ENCODE data around the gene CHAC1. TPM values are rescaled to one million over a fixed set of nuclear protein-coding genes. Genes with fewer than 3 reads are reported as not detected.

CHAC1 gene
- total RNA-seq, 2 donors from 2014 or later = 0.18 to 2.7 TPM

- no peak for DNase-seq (ENCODE audit: low spot score)
- H3K36me3 ChIP-seq = no peaks in the 10 kb centered on the region
- intact Hi-C loops (cut with DNase I) = loop anchor here (5.0 kb wide), 1 partner anchor 35 kb away; no protein-coding TSS in a partner anchor
- WGBS = 48% methylated on average over 15 of the region's 15 CpGs
- H3K4me3 ChIP-seq = peak overlapping the region; percentile 38 to 50
- no peaks in the 10 kb centered on the region for H3K9me3 ChIP-seq
- no peak for TF ChIP-seq POLR2AphosphoS5 (IDR thresholded peaks at IDR 0.05)
- no peak for TF ChIP-seq CTCF (IDR thresholded peaks at IDR 0.05)
- no peak for TF ChIP-seq POLR2A (IDR thresholded peaks at IDR 0.05)
- H3K4me1 ChIP-seq (replicated peaks) = peaks cover 7% of the 10 kb centered on the region
- H3K27me3 ChIP-seq (replicated peaks; ENCODE audit: insufficient read depth) = no peaks in the 10 kb centered on the region
- H3K27ac ChIP-seq = peak overlapping the region; percentile 70 to 74
These were observed 10.9 kb upstream of the CHAC1 start for GRCh38 chr15:40942337-40942854.

- H3K27me3 ChIP-seq (replicated peaks; ENCODE audit: insufficient read depth) = no peaks in the 10 kb centered on the region
- no peak for DNase-seq (ENCODE audit: low spot score)
- H3K9me3 ChIP-seq = no peaks in the 10 kb centered on the region
- H3K36me3 ChIP-seq = no peaks in the 10 kb centered on the region
- H3K4me3 ChIP-seq = no peak overlapping the region
- no peak overlapping the region for H3K27ac ChIP-seq
- peaks cover 7% of the 10 kb centered on the region for H3K4me1 ChIP-seq (replicated peaks)
- TF ChIP-seq CTCF (IDR thresholded peaks at IDR 0.05) (no peak), POLR2AphosphoS5 (IDR thresholded peaks at IDR 0.05) (no peak)
- 82% methylated on average over 12 of the region's 12 CpGs for WGBS
- intact Hi-C loops (cut with DNase I) = loop anchor here (5.0 kb wide), 1 partner anchor 36 kb away; no protein-coding TSS in a partner anchor
These were observed 10.4 kb upstream of the CHAC1 start for GRCh38 chr15:40942878-40943277.

- H3K4me1 ChIP-seq (replicated peaks) = peaks cover 7% of the 10 kb centered on the region
- no peak for DNase-seq (ENCODE audit: low spot score)
- TF ChIP-seq POLR2A (IDR thresholded peaks at IDR 0.05) (no peak), POLR2AphosphoS5 (IDR thresholded peaks at IDR 0.05) (no peak), CTCF (IDR thresholded peaks at IDR 0.05) (no peak)
- no peaks in the 10 kb centered on the region for H3K27me3 ChIP-seq (replicated peaks; ENCODE audit: insufficient read depth)
- no peak overlapping the region for H3K27ac ChIP-seq
- intact Hi-C loops (cut with DNase I) = loop anchor here (5.0 kb wide), 1 partner anchor 37 kb away; no protein-coding TSS in a partner anchor
- no peak overlapping the region for H3K4me3 ChIP-seq
- no peaks in the 10 kb centered on the region for H3K9me3 ChIP-seq
- 98% methylated on average over 9 of the region's 9 CpGs for WGBS
- H3K36me3 ChIP-seq = no peaks in the 10 kb centered on the region
These were observed 9.4 kb upstream of the CHAC1 start for GRCh38 chr15:40943764-40944365.

GRCh38 chr15:40944510-40945296 is 8.6 kb upstream of the CHAC1 start:
- Histone ChIP-seq H3K36me3 (no peaks in the 10 kb centered on the region), H3K4me3 (no peak overlapping the region), H3K27ac (no peak overlapping the region), H3K9me3 (no peaks in the 10 kb centered on the region), H3K27me3 (replicated peaks; ENCODE audit: insufficient read depth) (no peaks in the 10 kb centered on the region), H3K4me1 (replicated peaks) (peaks cover 7% of the 10 kb centered on the region)
- DNase-seq (ENCODE audit: low spot score) = no peak
- TF ChIP-seq POLR2A (IDR thresholded peaks at IDR 0.05) = no peak
- TF ChIP-seq CTCF (IDR thresholded peaks at IDR 0.05) = no peak
- TF ChIP-seq POLR2AphosphoS5 (IDR thresholded peaks at IDR 0.05) = no peak
- intact Hi-C loops (cut with DNase I) = loop anchor here (5.0 kb wide), 1 partner anchor 37 kb away; no protein-coding TSS in a partner anchor
- WGBS = 86% methylated on average over 11 of the region's 11 CpGs
